DOHH2 (cell line): Measurements from ENCODE around the gene RRP1.

Experiments
- H3F3A ChIP-seq: fragments of 200-600 bp; sonication (generic), shearing (Covaris generic); 2 replicates; pipeline ENCODE4 v1.6.0; 2016; ENCODE audit warnings: antibody characterized with exemption, mild to moderate bottlenecking; ENCODE audit not compliant: control insufficient read depth, insufficient read depth
- H3K27ac ChIP-seq: fragments of 200-600 bp; sonication (generic); 2 replicates; pipeline ENCODE4 v1.5.1; 2014; ENCODE audit warnings: low read depth, mild to moderate bottlenecking, low read length, moderate library complexity
- H3K27me3 ChIP-seq: fragments of 200-600 bp; sonication (generic); 2 replicates; pipeline ENCODE4 v1.6.1; 2014; ENCODE audit warnings: mild to moderate bottlenecking, low read length, mixed read lengths; ENCODE audit not compliant: control insufficient read depth
- H3K36me3 ChIP-seq: fragments of 200-600 bp; sonication (generic); 2 replicates; pipeline ENCODE4 v1.6.1; 2014; ENCODE audit warnings: mild to moderate bottlenecking, low read length, moderate library complexity, mixed read lengths; ENCODE audit not compliant: control insufficient read depth
- H3K4me1 ChIP-seq: fragments of 200-600 bp; sonication (generic); 2 replicates; pipeline ENCODE4 v1.6.1; 2014; ENCODE audit warnings: mild to moderate bottlenecking, low read length, mixed read lengths; ENCODE audit not compliant: control insufficient read depth
- H3K4me2 ChIP-seq: fragments of 200-600 bp; sonication (generic); 2 replicates; pipeline ENCODE4 v1.6.0; 2014; ENCODE audit warnings: mild to moderate bottlenecking, low read length, moderate library complexity
- H3K4me3 ChIP-seq: fragments of 200-600 bp; sonication (generic); 2 replicates; pipeline ENCODE4 v1.5.1; 2014; ENCODE audit warnings: mild to moderate bottlenecking, low read length, mixed read lengths
- H3K79me2 ChIP-seq: fragments of 200-600 bp; sonication (generic); 2 replicates; pipeline ENCODE4 v1.6.1; 2014; ENCODE audit warnings: mild to moderate bottlenecking, low read length, mixed read lengths; ENCODE audit not compliant: control insufficient read depth
- H3K9me2 ChIP-seq: fragments of 200-600 bp; sonication (generic); replicated peaks from 2 replicates; pipeline ENCODE4 v1.6.1; 2014; ENCODE audit warnings: mild to moderate bottlenecking, low read length, mixed read lengths; ENCODE audit not compliant: control insufficient read depth
- H3K9me3 ChIP-seq: fragments of 200-600 bp; sonication (generic); 2 replicates; pipeline ENCODE4 v1.6.1; 2014; ENCODE audit warnings: antibody characterized with exemption, low read length, mixed read lengths; ENCODE audit not compliant: control insufficient read depth, insufficient read depth
- H4K20me1 ChIP-seq: fragments of 200-600 bp; sonication (generic); 2 replicates; pipeline ENCODE4 v1.6.0; 2014; ENCODE audit warnings: low read depth, mild to moderate bottlenecking, antibody characterized with exemption, low read length, moderate library complexity; ENCODE audit not compliant: control insufficient read depth, insufficient read depth
- CTCF ChIP-seq: fragments of 200-600 bp; sonication (generic); IDR thresholded peaks from one replicate; pipeline ENCODE4 v1.5.1; 2014; ENCODE audit warnings: antibody characterized with exemption, mild to moderate bottlenecking, low read depth, low read length; ENCODE audit not compliant: poor library complexity, severe bottlenecking
- EZH2phosphoT487 ChIP-seq: fragments of 200-600 bp; sonication (generic); IDR thresholded peaks from 2 replicates; pipeline ENCODE4 v1.6.1; 2017; ENCODE audit warnings: borderline replicate concordance, mild to moderate bottlenecking, antibody characterized with exemption, low read length, moderate library complexity, mixed read lengths

Gene RRP1

GRCh38 chr21:43757601-43758000, 31.8 kb upstream of the RRP1 start:
- no peak overlapping the region for H3K27ac ChIP-seq

GRCh38 chr21:43758111-43758641, 31.2 kb upstream of the RRP1 start:
- H3K4me1 ChIP-seq, result no peaks in the 10 kb centered on the region
- no peaks in the 10 kb centered on the region for H3F3A ChIP-seq
- H3K4me3 ChIP-seq, result no peak overlapping the region
- TF ChIP-seq EZH2phosphoT487 (no peak), CTCF (no peak)
- no peaks in the 10 kb centered on the region for H3K27me3 ChIP-seq
- no peak overlapping the region for H3K27ac ChIP-seq
- no peak overlapping the region for H3K4me2 ChIP-seq
- peaks cover 21% of the 10 kb centered on the region for H3K36me3 ChIP-seq
- H3K9me2 ChIP-seq, result no peaks in the 10 kb centered on the region
- H4K20me1 ChIP-seq, result no peaks in the 10 kb centered on the region
- H3K9me3 ChIP-seq, result no peaks in the 10 kb centered on the region
- no peaks in the 10 kb centered on the region for H3K79me2 ChIP-seq

More at GRCh38 chr21:43757601-43758000, 31.8 kb upstream of the RRP1 start:
- Histone ChIP-seq H3K27me3 (no peaks in the 10 kb centered on the region), H3K4me1 (no peaks in the 10 kb centered on the region), H3F3A (no peaks in the 10 kb centered on the region), H3K79me2 (no peaks in the 10 kb centered on the region), H3K4me2 (no peak overlapping the region), H3K4me3 (no peak overlapping the region), H3K9me3 (no peaks in the 10 kb centered on the region), H3K36me3 (peaks cover 21% of the 10 kb centered on the region), H3K9me2 (no peaks in the 10 kb centered on the region), H4K20me1 (no peaks in the 10 kb centered on the region)
- no peak for TF ChIP-seq CTCF
- TF ChIP-seq EZH2phosphoT487, result no peak

GRCh38 chr21:43758811-43759210, 30.6 kb upstream of the RRP1 start:
- H3K79me2 ChIP-seq, result no peaks in the 10 kb centered on the region
- H3K4me1 ChIP-seq, result no peaks in the 10 kb centered on the region
- H3K27ac ChIP-seq, result no peak overlapping the region
- TF ChIP-seq EZH2phosphoT487 (no peak), CTCF (no peak)
- H3F3A ChIP-seq, result no peaks in the 10 kb centered on the region
- no peak overlapping the region for H3K4me2 ChIP-seq
- no peaks in the 10 kb centered on the region for H3K27me3 ChIP-seq
- no peak overlapping the region for H3K4me3 ChIP-seq
- no peaks in the 10 kb centered on the region for H4K20me1 ChIP-seq
- H3K9me3 ChIP-seq, result no peaks in the 10 kb centered on the region
- H3K9me2 ChIP-seq, result no peaks in the 10 kb centered on the region
- peaks cover 16% of the 10 kb centered on the region for H3K36me3 ChIP-seq

- Histone ChIP-seq H3K27me3 (no peaks in the 10 kb centered on the region), H3K4me1 (no peaks in the 10 kb centered on the region), H3K27ac (no peak overlapping the region), H3K79me2 (no peaks in the 10 kb centered on the region), H3K4me3 (no peak overlapping the region), H3K36me3 (peaks cover 9% of the 10 kb centered on the region; the same call in 1 of the 2 replicates), H3K9me3 (no peaks in the 10 kb centered on the region), H3F3A (no peaks in the 10 kb centered on the region), H3K4me2 (no peak overlapping the region), H4K20me1 (no peaks in the 10 kb centered on the region), H3K9me2 (no peaks in the 10 kb centered on the region)
- TF ChIP-seq CTCF (no peak), EZH2phosphoT487 (no peak)
Observed at GRCh38 chr21:43759651-43760050, 29.7 kb upstream of the RRP1 start.
